ENCODE measurements around the gene CNN1. TPM values are rescaled to one million over a fixed set of nuclear protein-coding genes. Genes with fewer than 3 reads are reported as not detected.

CNN1 gene
- total and polyA plus RNA-seq, 9 of the 15 experiments (the other 6 are each of a cell fraction or from before 2014, with no cell fraction given): 0.23 to 10.6 (median 5.2) TPM

- TF ChIP-seq, protein P1, sequence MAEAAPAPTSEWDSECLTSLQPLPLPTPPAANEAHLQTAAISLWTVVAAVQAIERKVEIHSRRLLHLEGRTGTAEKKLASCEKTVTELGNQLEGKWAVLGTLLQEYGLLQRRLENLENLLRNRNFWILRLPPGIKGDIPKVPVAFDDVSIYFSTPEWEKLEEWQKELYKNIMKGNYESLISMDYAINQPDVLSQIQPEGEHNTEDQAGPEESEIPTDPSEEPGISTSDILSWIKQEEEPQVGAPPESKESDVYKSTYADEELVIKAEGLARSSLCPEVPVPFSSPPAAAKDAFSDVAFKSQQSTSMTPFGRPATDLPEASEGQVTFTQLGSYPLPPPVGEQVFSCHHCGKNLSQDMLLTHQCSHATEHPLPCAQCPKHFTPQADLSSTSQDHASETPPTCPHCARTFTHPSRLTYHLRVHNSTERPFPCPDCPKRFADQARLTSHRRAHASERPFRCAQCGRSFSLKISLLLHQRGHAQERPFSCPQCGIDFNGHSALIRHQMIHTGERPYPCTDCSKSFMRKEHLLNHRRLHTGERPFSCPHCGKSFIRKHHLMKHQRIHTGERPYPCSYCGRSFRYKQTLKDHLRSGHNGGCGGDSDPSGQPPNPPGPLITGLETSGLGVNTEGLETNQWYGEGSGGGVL (CRISPR knock-in tag; IDR thresholded peaks at IDR 0.05): no peak
- TF ChIP-seq ATF7 (IDR thresholded peaks at IDR 0.05): peak; percentile 81
- TF ChIP-seq, protein P2, sequence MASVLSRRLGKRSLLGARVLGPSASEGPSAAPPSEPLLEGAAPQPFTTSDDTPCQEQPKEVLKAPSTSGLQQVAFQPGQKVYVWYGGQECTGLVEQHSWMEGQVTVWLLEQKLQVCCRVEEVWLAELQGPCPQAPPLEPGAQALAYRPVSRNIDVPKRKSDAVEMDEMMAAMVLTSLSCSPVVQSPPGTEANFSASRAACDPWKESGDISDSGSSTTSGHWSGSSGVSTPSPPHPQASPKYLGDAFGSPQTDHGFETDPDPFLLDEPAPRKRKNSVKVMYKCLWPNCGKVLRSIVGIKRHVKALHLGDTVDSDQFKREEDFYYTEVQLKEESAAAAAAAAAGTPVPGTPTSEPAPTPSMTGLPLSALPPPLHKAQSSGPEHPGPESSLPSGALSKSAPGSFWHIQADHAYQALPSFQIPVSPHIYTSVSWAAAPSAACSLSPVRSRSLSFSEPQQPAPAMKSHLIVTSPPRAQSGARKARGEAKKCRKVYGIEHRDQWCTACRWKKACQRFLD (CRISPR knock-in tag; IDR thresholded peaks at IDR 0.05): peak; percentile 70; the same call in 1 of the 2 replicates
- no peak; the same call in 1 of the 2 replicates for TF ChIP-seq E2F1 (CRISPR knock-in tag; IDR thresholded peaks at IDR 0.05)
- peak; percentile 63; the same call in 1 of the 2 replicates for TF ChIP-seq KAT7 (CRISPR knock-in tag; IDR thresholded peaks at IDR 0.05; ENCODE audit: borderline replicate concordance)
- TF ChIP-seq ETS1 (conservative IDR thresholded peaks at IDR 0.05; ENCODE audit: control insufficient read depth, low read depth, low read length): peak; percentile 61; the same call in 1 of the 2 replicates
- no peak for TF ChIP-seq NFE2L1 (tag; IDR thresholded peaks at IDR 0.05; ENCODE audit: borderline replicate concordance, low read depth)
- 0 out of 2 replicates have a peak, but pooled peaks have one; percentile 4 for TF ChIP-seq ZBTB2 (IDR thresholded peaks at IDR 0.05)
- 0 out of 2 replicates have a peak, but pooled peaks have one; percentile 24 for TF ChIP-seq SMARCC2 (IDR thresholded peaks at IDR 0.05; ENCODE audit: low read depth)
- 0 out of 2 replicates have a peak, but pooled peaks have one; percentile 57 for TF ChIP-seq ZNF830 (CRISPR knock-in tag; IDR thresholded peaks at IDR 0.05)
- peak; percentile 54; the same call in 1 of the 2 replicates for TF ChIP-seq CEBPG (CRISPR knock-in tag; IDR thresholded peaks at IDR 0.05)
- peak; percentile 66 to 78; a peak in 3 of 4 replicates for TF ChIP-seq CEBPG (tag; conservative IDR thresholded peaks at IDR 0.05 in 1 of 2, IDR thresholded peaks at IDR 0.05 in 1 of 2)
- TF ChIP-seq PRDM10 (IDR thresholded peaks at IDR 0.05; ENCODE audit: partially characterized antibody): peak; percentile 62
- TF ChIP-seq RBFOX2 (IDR thresholded peaks at IDR 0.05; ENCODE audit: low read depth, low read length): peak; percentile 97
Observed at GRCh38 chr19:11528551-11529341, 9.9 kb upstream of the CNN1 start, which contains the start of gene ECSIT (continued).
